Spleen (tissue), 11 donors: ENCODE data around the gene OSBPL8. TPM values are rescaled to one million over a fixed set of nuclear protein-coding genes. Genes with fewer than 3 reads are reported as not detected.

ENCODE experiments used
- DNase-seq: peaks from one replicate; pipeline ENCODE4 v3.0.0-alpha.2; 2020
- H3K27ac ChIP-seq, 8 donors: fragments of 200-600 bp; sonication (generic) in 7 of 8; 1 replicate in 4 of 8; 2 replicates in 4 of 8; pipeline versions ENCODE4 v1.5.0 to v1.8.0; 2016 to 2021; ENCODE audit warnings: inconsistent platforms in 4 of 8, mild to moderate bottlenecking in 4 of 8, moderate library complexity in 1 of 8
- H3K27me3 ChIP-seq, 7 donors: fragments of 200-600 bp; sonication (generic) in 6 of 7; replicated peaks in 1 of 7; 1 replicate in 4 of 7; 2 replicates in 3 of 7; pipeline versions ENCODE4 v1.5.0 to v1.8.0; 2016 to 2021; ENCODE audit warnings: inconsistent platforms in 3 of 7, mild to moderate bottlenecking in 1 of 7
- H3K36me3 ChIP-seq, 6 donors: fragments of 200-600 bp; sonication (generic) in 5 of 6; 1 replicate in 4 of 6; 2 replicates in 2 of 6; pipeline versions ENCODE4 v1.5.0 to v1.8.0; 2016 to 2021; ENCODE audit warnings: inconsistent platforms in 2 of 6
- H3K4me1 ChIP-seq, 6 donors: fragments of 200-600 bp; sonication (generic) in 5 of 6; 1 replicate in 3 of 6; 2 replicates in 3 of 6; pipeline versions ENCODE4 v1.5.0 to v1.8.0; 2016 to 2021; ENCODE audit warnings: inconsistent platforms in 3 of 6
- H3K4me3 ChIP-seq, 8 donors: fragments of 200-600 bp; sonication (generic) in 7 of 8; 1 replicate in 4 of 8; 2 replicates in 4 of 8; pipeline versions ENCODE4 v1.5.0 to v1.8.0; 2016 to 2021; ENCODE audit warnings: inconsistent platforms in 4 of 8, mild to moderate bottlenecking in 4 of 8, moderate library complexity in 2 of 8
- H3K9me3 ChIP-seq, 8 donors: fragments of 200-600 bp; sonication (generic) in 7 of 8; 1 replicate in 4 of 8; 2 replicates in 4 of 8; pipeline versions ENCODE4 v1.5.0 to v1.8.0; 2016 to 2021; ENCODE audit warnings: inconsistent platforms in 4 of 8
- CTCF ChIP-seq, 11 experiments: fragments of 200-600 bp in 7 of 11; fragments of 450-650 bp in 4 of 11; sonication (generic) in 4 of 11; IDR thresholded peaks in 8 of 11; conservative IDR thresholded peaks in 3 of 11; 1 replicate in 7 of 11; 2 replicates in 4 of 11; pipeline versions ENCODE4 v1.4.0 to v1.8.0; 2016 to 2021; ENCODE audit warnings: antibody characterized with exemption in 11 of 11, inconsistent platforms in 4 of 11, mild to moderate bottlenecking in 1 of 11
- POLR2A ChIP-seq, 3 donors: fragments of 450-650 bp; IDR thresholded peaks; one replicate each; pipeline ENCODE4 v1.5.1; 2017; ENCODE audit warnings: antibody characterized with exemption in 3 of 3, mild to moderate bottlenecking in 1 of 3
- POLR2AphosphoS5 ChIP-seq, 3 donors: sonication (generic); formaldehyde crosslinking; IDR thresholded peaks; one replicate each; pipeline ENCODE4 v1.5.1; 2017; ENCODE audit warnings: antibody characterized with exemption in 3 of 3
- WGBS, 5 donors: extraction: QIAGEN DNeasy Blood & Tissue Kit in 3 of 5; methylation state at CpG; one replicate each; pipeline versions ENCODE4 v1.1.5 to v1.1.7; 2013 to 2018; 5-methylcytosine and 5-hydroxymethylcytosine counted together
- intact Hi-C: fragments of 100-400 bp; cut with DNase I; formaldehyde crosslinking; loops from one replicate; pipeline ENCODE4 v1.15.0; 2023; ENCODE audit warnings: low total_unique reads
- polyA plus RNA-seq, 3 donors: library from polyadenylated mRNA; stranded (reverse); fragments of 200-250 nt; gene quantifications; one replicate each; pipeline ENCODE4 v1.2.1, GENCODE V29; 2013
- total RNA-seq, 7 donors: library from RNA; depleted of rRNA in 3 of 7; stranded (reverse); fragments of >200 nt in 3 of 7; fragmentation: NEBNext Ultra II Directional in 4 of 7; extraction: Animal tissue kit (Norgen Biotek cat#: 25700) in 4 of 7; gene quantifications; one replicate each; pipeline versions ENCODE4 v1.1.0 to v1.2.1, GENCODE V29; 2016 to 2021
- donor health status: healthy with polysubstance abuse.
- donor health status: DM: no; HTN: no; CAD: no; lungs with moderate emphysema.
- donor health status: DM: no; HTN: no; CAD: no.
- donor health status: Bipolar disorder and iron deficiency.
- donor health status: healthy.
- donor health status: DM: no; HTN: no; CAD: no.
- donor health status: DM: yes; HTN: yes; CAD: no.

OSBPL8 gene
- total and polyA plus RNA-seq, 10 donors = 10.7 to 127 (median 109) TPM

- intact Hi-C loops = no loop called here
- DNase-seq = no peak
- H3K9me3 ChIP-seq = peaks cover 0 to 5% (median 0%) of the 10 kb centered on the region in 8 donors
- no peak overlapping the region for H3K4me3 ChIP-seq
- no peaks in the 10 kb centered on the region for H3K27me3 ChIP-seq
- H3K27ac ChIP-seq = no peak overlapping the region
- TF ChIP-seq POLR2AphosphoS5 (IDR thresholded peaks at IDR 0.05) (no peak), POLR2A (IDR thresholded peaks at IDR 0.05) (no peak), CTCF (IDR thresholded peaks at IDR 0.05 in 8 of 11, conservative IDR thresholded peaks at IDR 0.05 in 3 of 11) (no peak)
- peaks cover 0 to 18% (median 2%) of the 10 kb centered on the region in 6 donors for H3K36me3 ChIP-seq
- H3K4me1 ChIP-seq = peaks cover 0 to 51% (median 16%) of the 10 kb centered on the region in 6 donors
Observed at GRCh38 chr12:76531056-76531455, 28.5 kb downstream of the OSBPL8 start.

- Histone ChIP-seq H3K4me3 (no peak overlapping the region), H3K36me3 (peaks cover 0 to 14% (median 2%) of the 10 kb centered on the region in 6 donors), H3K4me1 (peaks cover 0 to 51% (median 16%) of the 10 kb centered on the region in 6 donors), H3K9me3 (peaks cover 0 to 3% (median 0%) of the 10 kb centered on the region in 8 donors), H3K27me3 (no peaks in the 10 kb centered on the region), H3K27ac (no peak overlapping the region)
- intact Hi-C loops = no loop called here
- no peak for TF ChIP-seq CTCF (IDR thresholded peaks at IDR 0.05 in 8 of 11, conservative IDR thresholded peaks at IDR 0.05 in 3 of 11)
- 97 to 100% (median 100%) methylated on average over 1 of the region's 1 CpG for WGBS, 5 donors
- no peak for DNase-seq
Observed at GRCh38 chr12:76530516-76530915, 29.1 kb downstream of the OSBPL8 start.

GRCh38 chr12:76529226-76529918 lies 30.2 kb downstream of the OSBPL8 start:
- intact Hi-C loops = no loop called here
- H3K27ac ChIP-seq = peak overlapping the region in 2 of 8 donors; percentile 7 to 19
- TF ChIP-seq CTCF (IDR thresholded peaks at IDR 0.05 in 8 of 11, conservative IDR thresholded peaks at IDR 0.05 in 3 of 11) (no peak), POLR2A (IDR thresholded peaks at IDR 0.05) (no peak), POLR2AphosphoS5 (IDR thresholded peaks at IDR 0.05) (no peak)
- peaks cover 0 to 14% (median 2%) of the 10 kb centered on the region in 6 donors for H3K36me3 ChIP-seq
- DNase-seq = no peak
- no peaks in the 10 kb centered on the region for H3K9me3 ChIP-seq
- 55 to 87% (median 80%) methylated on average over 4 of the region's 4 CpGs for WGBS, 5 donors
- peaks cover 0 to 45% (median 16%) of the 10 kb centered on the region in 6 donors for H3K4me1 ChIP-seq
- H3K27me3 ChIP-seq = no peaks in the 10 kb centered on the region
- H3K4me3 ChIP-seq = no peak overlapping the region

- intact Hi-C loops = no loop called here
- Histone ChIP-seq H3K9me3 (peaks cover 0 to 18% (median 5%) of the 10 kb centered on the region in 8 donors), H3K27me3 (no peaks in the 10 kb centered on the region), H3K27ac (no peak overlapping the region), H3K4me1 (peaks cover 0 to 28% (median 9%) of the 10 kb centered on the region in 6 donors), H3K4me3 (no peak overlapping the region), H3K36me3 (peaks cover 0 to 27% (median 3%) of the 10 kb centered on the region in 6 donors)
- TF ChIP-seq POLR2AphosphoS5 (IDR thresholded peaks at IDR 0.05) (no peak), CTCF (IDR thresholded peaks at IDR 0.05 in 8 of 11, conservative IDR thresholded peaks at IDR 0.05 in 3 of 11) (no peak), POLR2A (IDR thresholded peaks at IDR 0.05) (no peak)
- no peak for DNase-seq
Observed at GRCh38 chr12:76523408-76523807, 36.2 kb downstream of the OSBPL8 start.
